WTC11 (cell line): ENCODE data around the gene RGS9BP. TPM values are rescaled to one million over a fixed set of nuclear protein-coding genes. Genes with fewer than 3 reads are reported as not detected.

Experiments
- ATAC-seq: fragments of 200-7000 bp; cut with Tn5 transposase; 2 replicates; pipeline ENCODE4 v1.10.0; 2021; ENCODE audit warnings: mild to moderate bottlenecking, moderate library complexity
- CTCF ChIA-PET: fragments of 300-600 bp; sonication (Branson Sonifier 250); formaldehyde crosslinking; loops from one replicate; lab custom pipeline; 2021; ENCODE audit warnings: antibody characterized with exemption; lab: Charles Lee
- POLR2A ChIA-PET: fragments of 350-600 bp; sonication (Branson Sonifier 250); formaldehyde crosslinking; loops from one replicate; lab custom pipeline; 2021; ENCODE audit warnings: antibody characterized with exemption; lab: Charles Lee
- DNase-seq: peaks from one replicate; pipeline ENCODE4 v3.0.0; 2021; ENCODE audit warnings: low spot score
- H3K27ac Mint-ChIP-seq: 2 replicates; pipeline ENCODE4 v1.8.0; 2021; ENCODE audit warnings: mixed read lengths
- H3K27me3 Mint-ChIP-seq: 2 replicates; pipeline ENCODE4 v1.8.0; 2021; ENCODE audit warnings: low read depth, mild to moderate bottlenecking, moderate library complexity, mixed read lengths
- H3K36me3 Mint-ChIP-seq: 2 replicates; pipeline ENCODE4 v1.8.0; 2021; ENCODE audit warnings: mixed read lengths
- H3K4me1 Mint-ChIP-seq: 2 replicates; pipeline ENCODE4 v1.8.0; 2022; ENCODE audit warnings: mixed read lengths
- H3K4me3 Mint-ChIP-seq: 2 replicates; pipeline ENCODE4 v1.8.0; 2021; ENCODE audit warnings: mild to moderate bottlenecking, moderate library complexity, mixed read lengths
- H3K9me3 Mint-ChIP-seq: 2 replicates; pipeline ENCODE4 v1.8.0; 2021; ENCODE audit warnings: mixed read lengths
- AR ChIP-seq: fragments of 250-450 bp; sonication (Bioruptor Pico); IDR thresholded peaks from 2 replicates; pipeline ENCODE4 v1.9.0; 2021; ENCODE audit warnings: mild to moderate bottlenecking
- CDX4 ChIP-seq: fragments of 250-450 bp; sonication (Bioruptor Pico); IDR thresholded peaks from 2 replicates; pipeline ENCODE4 v1.9.0; 2021; ENCODE audit warnings: moderate library complexity, mild to moderate bottlenecking, inconsistent platforms, borderline replicate concordance
- CTCF ChIP-seq: fragments of 200-600 bp; IDR thresholded peaks from 2 replicates; pipeline ENCODE4 v1.8.0; 2022; ENCODE audit warnings: antibody characterized with exemption
- E2F5 ChIP-seq: sonication (generic); formaldehyde crosslinking; IDR thresholded peaks from 2 replicates; pipeline ENCODE4 v1.8.1; 2022; ENCODE audit warnings: mild to moderate bottlenecking, moderate library complexity, missing genetic modification reagents
- GTF2I ChIP-seq: fragments of 250-450 bp; sonication (Bioruptor Pico); conservative IDR thresholded peaks from 2 replicates; pipeline ENCODE4 v1.4.0; 2021; ENCODE audit warnings: mild to moderate bottlenecking
- IRF1 ChIP-seq: sonication (generic); formaldehyde crosslinking; IDR thresholded peaks from 2 replicates; pipeline ENCODE4 v1.8.0; 2023; ENCODE audit warnings: missing genetic modification reagents
- KAT7 ChIP-seq: sonication (generic); formaldehyde crosslinking; IDR thresholded peaks from 2 replicates; pipeline ENCODE4 v1.8.1; 2023; ENCODE audit warnings: missing genetic modification reagents, mild to moderate bottlenecking, borderline replicate concordance
- OVOL2 ChIP-seq: fragments of 250-450 bp; sonication (Bioruptor Pico); IDR thresholded peaks from 2 replicates; pipeline ENCODE4 v1.9.0; 2021; ENCODE audit warnings: mild to moderate bottlenecking, borderline replicate concordance
- TEAD1 ChIP-seq: sonication (generic); formaldehyde crosslinking; IDR thresholded peaks from 2 replicates; pipeline ENCODE4 v1.8.0; 2022; ENCODE audit warnings: mild to moderate bottlenecking, missing genetic modification reagents
- TEAD4 ChIP-seq: sonication (generic); formaldehyde crosslinking; IDR thresholded peaks from 2 replicates; pipeline ENCODE4 v1.8.0; 2022; ENCODE audit warnings: mild to moderate bottlenecking, missing genetic modification reagents
- ZNF138 ChIP-seq: sonication (generic); formaldehyde crosslinking; conservative IDR thresholded peaks from 2 replicates; pipeline ENCODE4 v1.8.1; 2022; ENCODE audit warnings: mild to moderate bottlenecking, moderate library complexity, missing genetic modification reagents
- ZNF512 ChIP-seq: sonication (generic); formaldehyde crosslinking; IDR thresholded peaks from 2 replicates; pipeline ENCODE4 v1.8.1; 2022; ENCODE audit warnings: missing genetic modification reagents, borderline replicate concordance
- total RNA-seq: library from RNA; stranded (reverse); gene quantifications from 3 replicates; pipeline ENCODE4 v1.2.3, GENCODE V29; 2021
- TF ChIP-seq, protein P1 (sequence below): sonication (generic); formaldehyde crosslinking; IDR thresholded peaks from 2 replicates; pipeline ENCODE4 v1.8.0; 2022; ENCODE audit warnings: mild to moderate bottlenecking, missing genetic modification reagents
- TF ChIP-seq, protein P2 (sequence below): sonication (generic); formaldehyde crosslinking; IDR thresholded peaks from 2 replicates; pipeline ENCODE4 v1.8.1; 2022; ENCODE audit warnings: low read depth, mild to moderate bottlenecking, moderate library complexity, missing genetic modification reagents, borderline replicate concordance
- TF ChIP-seq, protein P3 (sequence below): sonication (generic); formaldehyde crosslinking; IDR thresholded peaks from 2 replicates; pipeline ENCODE4 v1.8.1; 2022; ENCODE audit warnings: mild to moderate bottlenecking, missing genetic modification reagents, moderate library complexity, borderline replicate concordance
- TF ChIP-seq, protein P4 (sequence below): sonication (generic); formaldehyde crosslinking; IDR thresholded peaks from 2 replicates; pipeline ENCODE4 v1.8.1; 2023; ENCODE audit warnings: mild to moderate bottlenecking, missing genetic modification reagents
- TF ChIP-seq, protein P5 (sequence below): fragments of 250-450 bp; sonication (Bioruptor Pico); IDR thresholded peaks from 2 replicates; pipeline ENCODE4 v2.1.2; 2022; ENCODE audit warnings: mild to moderate bottlenecking, moderate library complexity

The RGS9BP gene
- total RNA-seq, 1 experiment from 2014 or later, result 0.24 TPM

DNA sequence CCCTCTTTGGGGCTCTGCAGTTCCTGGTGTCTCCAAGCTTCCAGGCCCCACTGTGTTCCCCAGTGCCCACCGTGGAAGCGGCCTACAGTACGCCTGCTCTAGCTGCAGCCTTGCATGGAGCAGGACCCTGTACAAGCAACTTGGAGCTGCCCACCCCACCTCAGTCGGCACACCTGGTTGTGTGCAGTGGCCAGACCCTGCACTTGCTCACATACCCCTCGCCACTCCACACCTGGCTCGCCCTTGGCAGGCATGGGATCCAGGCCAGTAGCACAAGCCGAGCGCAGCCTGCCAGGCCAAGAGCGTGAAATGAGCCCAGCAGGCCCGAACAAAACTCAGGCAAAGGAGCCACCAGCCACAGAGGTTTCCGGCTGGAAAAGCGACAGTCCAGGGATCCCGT lies 37.0 kb upstream of the RGS9BP start (continued):
- TF ChIP-seq, protein P1, sequence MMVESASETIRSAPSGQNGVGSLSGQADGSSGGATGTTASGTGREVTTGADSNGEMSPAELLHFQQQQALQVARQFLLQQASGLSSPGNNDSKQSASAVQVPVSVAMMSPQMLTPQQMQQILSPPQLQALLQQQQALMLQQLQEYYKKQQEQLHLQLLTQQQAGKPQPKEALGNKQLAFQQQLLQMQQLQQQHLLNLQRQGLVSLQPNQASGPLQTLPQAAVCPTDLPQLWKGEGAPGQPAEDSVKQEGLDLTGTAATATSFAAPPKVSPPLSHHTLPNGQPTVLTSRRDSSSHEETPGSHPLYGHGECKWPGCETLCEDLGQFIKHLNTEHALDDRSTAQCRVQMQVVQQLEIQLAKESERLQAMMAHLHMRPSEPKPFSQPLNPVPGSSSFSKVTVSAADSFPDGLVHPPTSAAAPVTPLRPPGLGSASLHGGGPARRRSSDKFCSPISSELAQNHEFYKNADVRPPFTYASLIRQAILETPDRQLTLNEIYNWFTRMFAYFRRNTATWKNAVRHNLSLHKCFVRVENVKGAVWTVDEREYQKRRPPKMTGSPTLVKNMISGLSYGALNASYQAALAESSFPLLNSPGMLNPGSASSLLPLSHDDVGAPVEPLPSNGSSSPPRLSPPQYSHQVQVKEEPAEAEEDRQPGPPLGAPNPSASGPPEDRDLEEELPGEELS, result no peak
- TF ChIP-seq CDX4 (no peak), KAT7 (no peak), IRF1 (no peak), GTF2I (CRISPR knock-in tag) (no peak), CTCF (no peak), ZNF512 (CRISPR knock-in tag) (no peak)
- TF ChIP-seq, protein P2, sequence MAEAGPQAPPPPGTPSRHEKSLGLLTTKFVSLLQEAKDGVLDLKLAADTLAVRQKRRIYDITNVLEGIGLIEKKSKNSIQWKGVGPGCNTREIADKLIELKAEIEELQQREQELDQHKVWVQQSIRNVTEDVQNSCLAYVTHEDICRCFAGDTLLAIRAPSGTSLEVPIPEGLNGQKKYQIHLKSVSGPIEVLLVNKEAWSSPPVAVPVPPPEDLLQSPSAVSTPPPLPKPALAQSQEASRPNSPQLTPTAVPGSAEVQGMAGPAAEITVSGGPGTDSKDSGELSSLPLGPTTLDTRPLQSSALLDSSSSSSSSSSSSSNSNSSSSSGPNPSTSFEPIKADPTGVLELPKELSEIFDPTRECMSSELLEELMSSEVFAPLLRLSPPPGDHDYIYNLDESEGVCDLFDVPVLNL (CRISPR knock-in tag), result no peak
- TF ChIP-seq, protein P3, sequence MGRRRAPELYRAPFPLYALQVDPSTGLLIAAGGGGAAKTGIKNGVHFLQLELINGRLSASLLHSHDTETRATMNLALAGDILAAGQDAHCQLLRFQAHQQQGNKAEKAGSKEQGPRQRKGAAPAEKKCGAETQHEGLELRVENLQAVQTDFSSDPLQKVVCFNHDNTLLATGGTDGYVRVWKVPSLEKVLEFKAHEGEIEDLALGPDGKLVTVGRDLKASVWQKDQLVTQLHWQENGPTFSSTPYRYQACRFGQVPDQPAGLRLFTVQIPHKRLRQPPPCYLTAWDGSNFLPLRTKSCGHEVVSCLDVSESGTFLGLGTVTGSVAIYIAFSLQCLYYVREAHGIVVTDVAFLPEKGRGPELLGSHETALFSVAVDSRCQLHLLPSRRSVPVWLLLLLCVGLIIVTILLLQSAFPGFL (CRISPR knock-in tag), result no peak

DNA sequence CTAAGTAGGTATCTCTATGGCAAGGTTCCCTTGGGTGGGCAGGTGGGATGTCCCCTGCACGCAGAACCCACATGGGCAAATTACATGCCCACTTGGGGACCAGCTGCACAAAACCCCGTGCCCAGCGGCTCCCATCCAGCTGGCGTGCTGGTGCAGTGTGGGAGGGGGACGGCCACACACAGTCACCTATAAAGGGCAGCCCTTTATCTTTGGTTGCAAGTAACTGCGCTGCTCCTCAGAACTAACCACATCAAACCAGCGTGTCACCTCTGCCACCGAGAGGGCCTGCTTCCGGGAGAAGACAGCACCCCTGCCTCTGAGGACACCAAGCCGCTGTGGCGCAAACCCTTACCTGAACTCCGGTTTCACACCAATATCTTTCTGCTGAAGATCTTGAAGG lies 32.9 kb upstream of the RGS9BP start:
- CTCF ChIA-PET, result interaction anchor here (1.0 to 1.9 kb wide), 2 partner anchors 9 to 13 kb away, joined by 3 to 6 read pairs; no protein-coding TSS in a partner anchor
- Mint-ChIP-seq H3K36me3 (peaks cover 75% of the 10 kb centered on the region), H3K4me3 (no peak overlapping the region), H3K9me3 (no peaks in the 10 kb centered on the region), H3K27me3 (no peaks in the 10 kb centered on the region), H3K4me1 (no peaks in the 10 kb centered on the region), H3K27ac (no peak overlapping the region)
- POLR2A ChIA-PET, result no interaction called here
- DNase-seq (no peak), ATAC-seq (no peak)
- TF ChIP-seq AR (no peak), ZNF138 (CRISPR knock-in tag) (no peak), OVOL2 (no peak), E2F5 (CRISPR knock-in tag) (no peak), TEAD1 (CRISPR knock-in tag) (no peak), CTCF (no peak), TEAD4 (no peak)
- TF ChIP-seq, protein P4, sequence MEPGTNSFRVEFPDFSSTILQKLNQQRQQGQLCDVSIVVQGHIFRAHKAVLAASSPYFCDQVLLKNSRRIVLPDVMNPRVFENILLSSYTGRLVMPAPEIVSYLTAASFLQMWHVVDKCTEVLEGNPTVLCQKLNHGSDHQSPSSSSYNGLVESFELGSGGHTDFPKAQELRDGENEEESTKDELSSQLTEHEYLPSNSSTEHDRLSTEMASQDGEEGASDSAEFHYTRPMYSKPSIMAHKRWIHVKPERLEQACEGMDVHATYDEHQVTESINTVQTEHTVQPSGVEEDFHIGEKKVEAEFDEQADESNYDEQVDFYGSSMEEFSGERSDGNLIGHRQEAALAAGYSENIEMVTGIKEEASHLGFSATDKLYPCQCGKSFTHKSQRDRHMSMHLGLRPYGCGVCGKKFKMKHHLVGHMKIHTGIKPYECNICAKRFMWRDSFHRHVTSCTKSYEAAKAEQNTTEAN, result no peak
- TF ChIP-seq, protein P5, sequence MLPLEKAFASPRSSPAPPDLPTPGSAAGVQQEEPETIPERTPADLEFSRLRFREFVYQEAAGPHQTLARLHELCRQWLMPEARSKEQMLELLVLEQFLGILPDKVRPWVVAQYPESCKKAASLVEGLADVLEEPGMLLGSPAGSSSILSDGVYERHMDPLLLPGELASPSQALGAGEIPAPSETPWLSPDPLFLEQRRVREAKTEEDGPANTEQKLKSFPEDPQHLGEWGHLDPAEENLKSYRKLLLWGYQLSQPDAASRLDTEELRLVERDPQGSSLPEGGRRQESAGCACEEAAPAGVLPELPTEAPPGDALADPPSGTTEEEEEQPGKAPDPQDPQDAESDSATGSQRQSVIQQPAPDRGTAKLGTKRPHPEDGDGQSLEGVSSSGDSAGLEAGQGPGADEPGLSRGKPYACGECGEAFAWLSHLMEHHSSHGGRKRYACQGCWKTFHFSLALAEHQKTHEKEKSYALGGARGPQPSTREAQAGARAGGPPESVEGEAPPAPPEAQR (CRISPR knock-in tag), result no peak
